LNCAP (cell line): ENCODE measurements around the gene INSIG2.

ENCODE experiments used
- TF ChIP-seq, protein P1 (sequence below): fragments of 450-650 bp; IDR thresholded peaks from 2 replicates; pipeline ENCODE4 v1.5.1; 2017; ENCODE audit warnings: mild to moderate bottlenecking

Gene INSIG2

DNA sequence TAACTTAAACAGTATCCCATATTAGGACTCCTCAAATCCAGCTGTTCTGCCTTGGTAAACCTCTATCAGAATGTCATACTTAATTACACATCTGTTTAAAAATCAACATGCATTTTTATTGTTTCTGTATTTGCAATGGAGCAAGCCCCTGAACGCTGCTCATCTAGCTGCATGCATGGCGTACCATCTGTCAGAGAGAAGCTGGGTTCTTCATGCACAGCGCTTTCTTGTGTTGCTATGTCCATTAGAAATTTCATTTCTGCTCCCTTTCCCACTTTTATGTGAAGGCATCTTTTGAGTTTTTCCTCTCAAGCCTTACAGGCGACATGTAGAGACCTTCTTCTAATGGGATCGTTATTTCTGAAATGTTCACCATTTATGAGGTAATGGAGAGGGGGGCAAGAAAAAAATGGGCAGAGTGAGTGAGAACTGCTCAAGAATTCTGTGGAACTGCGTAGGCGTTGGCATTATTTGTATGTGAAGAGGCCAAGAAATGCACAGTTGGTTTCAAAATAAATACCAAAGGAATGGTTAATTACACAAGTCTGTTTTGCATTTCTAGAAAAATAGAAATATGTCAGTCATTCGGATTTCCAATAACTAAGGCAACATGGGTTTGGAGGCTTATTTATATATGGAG is 31.6 kb downstream of the INSIG2 start:
- TF ChIP-seq, protein P1, sequence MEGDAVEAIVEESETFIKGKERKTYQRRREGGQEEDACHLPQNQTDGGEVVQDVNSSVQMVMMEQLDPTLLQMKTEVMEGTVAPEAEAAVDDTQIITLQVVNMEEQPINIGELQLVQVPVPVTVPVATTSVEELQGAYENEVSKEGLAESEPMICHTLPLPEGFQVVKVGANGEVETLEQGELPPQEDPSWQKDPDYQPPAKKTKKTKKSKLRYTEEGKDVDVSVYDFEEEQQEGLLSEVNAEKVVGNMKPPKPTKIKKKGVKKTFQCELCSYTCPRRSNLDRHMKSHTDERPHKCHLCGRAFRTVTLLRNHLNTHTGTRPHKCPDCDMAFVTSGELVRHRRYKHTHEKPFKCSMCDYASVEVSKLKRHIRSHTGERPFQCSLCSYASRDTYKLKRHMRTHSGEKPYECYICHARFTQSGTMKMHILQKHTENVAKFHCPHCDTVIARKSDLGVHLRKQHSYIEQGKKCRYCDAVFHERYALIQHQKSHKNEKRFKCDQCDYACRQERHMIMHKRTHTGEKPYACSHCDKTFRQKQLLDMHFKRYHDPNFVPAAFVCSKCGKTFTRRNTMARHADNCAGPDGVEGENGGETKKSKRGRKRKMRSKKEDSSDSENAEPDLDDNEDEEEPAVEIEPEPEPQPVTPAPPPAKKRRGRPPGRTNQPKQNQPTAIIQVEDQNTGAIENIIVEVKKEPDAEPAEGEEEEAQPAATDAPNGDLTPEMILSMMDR = no peak

DNA sequence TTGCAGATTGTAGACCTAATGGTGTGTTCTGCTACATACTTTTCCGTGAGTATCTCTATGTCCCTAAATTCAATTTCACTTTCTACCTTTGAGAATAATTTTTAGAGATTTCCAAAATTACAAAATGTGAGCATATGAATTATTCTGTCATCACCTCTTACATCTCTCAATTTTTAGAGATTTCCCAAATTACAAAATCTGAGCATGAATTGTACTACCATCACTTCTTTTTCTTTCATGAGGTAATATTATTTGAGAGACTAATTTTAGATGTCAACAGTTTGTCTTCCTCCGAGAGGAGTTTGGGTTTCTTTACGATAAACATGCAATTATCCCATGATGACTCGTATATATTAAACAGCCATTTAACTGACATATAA is 32.1 kb downstream of the INSIG2 start:
- TF ChIP-seq, protein P1 = no peak

DNA sequence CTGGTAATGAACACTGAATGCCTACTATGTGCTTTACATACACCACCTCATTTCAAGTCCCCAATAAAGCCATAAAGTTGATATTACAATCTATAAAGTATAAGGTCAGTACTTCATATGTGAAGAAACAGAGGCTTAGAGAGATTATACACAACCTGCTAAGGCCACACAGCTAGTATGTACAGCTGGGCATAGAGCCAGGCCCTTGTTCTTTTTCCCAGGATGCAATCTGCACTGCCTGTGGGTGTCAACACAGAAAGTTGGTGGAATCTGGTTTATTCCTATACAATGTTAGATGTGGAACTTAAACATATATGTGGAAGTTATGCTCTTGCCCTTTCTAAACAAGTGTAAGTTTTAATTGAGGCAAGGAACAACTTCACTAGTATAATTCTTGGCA is 32.8 kb downstream of the INSIG2 start:
- TF ChIP-seq, protein P1 = no peak

DNA sequence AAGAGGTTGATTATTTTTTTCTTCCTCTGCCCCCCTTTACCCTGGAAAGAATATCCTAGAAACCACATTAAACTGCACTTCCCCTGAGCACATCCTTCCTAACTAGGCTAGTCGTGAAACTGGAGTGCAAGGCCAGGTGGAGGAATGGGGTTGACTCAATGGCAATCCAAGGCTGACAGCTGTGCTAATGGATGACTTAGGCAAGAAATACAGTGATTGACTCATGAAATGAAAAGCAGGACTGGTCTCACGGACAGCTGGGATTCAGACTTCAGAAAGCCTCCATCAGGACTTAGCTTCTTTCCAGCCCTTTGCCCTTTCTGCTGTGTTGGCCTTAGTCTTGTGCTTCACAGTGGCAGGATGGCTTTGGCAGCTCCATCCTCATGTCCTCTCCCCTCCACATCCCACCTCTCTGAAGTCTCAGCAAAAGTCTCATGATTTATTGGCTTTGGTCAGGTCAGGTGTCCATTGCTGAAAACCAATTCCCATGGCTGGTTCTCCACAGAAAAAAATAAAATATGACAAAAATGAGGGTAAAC is 33.8 kb downstream of the INSIG2 start:
- TF ChIP-seq, protein P1 = no peak

DNA sequence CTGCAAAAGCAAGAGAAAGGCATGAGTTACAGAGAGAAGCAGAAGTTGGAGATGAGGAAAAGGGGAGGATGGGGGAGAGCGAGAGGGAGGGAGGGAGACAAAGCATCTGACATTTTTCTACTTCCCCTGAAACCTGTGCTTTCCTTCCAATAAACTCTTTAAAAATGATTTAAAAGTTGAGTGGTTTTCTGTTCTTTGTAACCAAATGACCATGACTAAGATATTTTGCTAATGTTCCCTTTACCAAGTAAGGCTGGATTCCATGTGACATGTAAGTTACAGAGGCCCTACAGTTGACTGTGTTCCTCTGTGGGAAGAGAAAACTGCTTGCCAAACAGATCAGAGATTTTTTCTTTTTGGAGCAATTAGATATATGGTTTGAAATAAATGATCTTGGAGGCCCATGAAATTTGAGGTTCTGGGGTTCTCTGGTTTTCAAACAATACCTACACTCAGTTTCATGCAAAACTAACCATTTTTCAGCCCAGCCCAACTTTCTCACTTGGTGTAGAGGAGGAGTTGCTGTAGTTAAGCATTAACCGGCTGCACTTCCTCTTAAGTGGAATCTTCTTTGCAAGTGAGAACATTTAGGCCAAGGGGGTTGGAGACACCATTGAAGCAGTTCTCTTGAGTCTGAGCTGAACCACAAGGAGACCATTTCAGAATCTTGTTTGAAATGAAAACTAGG is 34.5 kb downstream of the INSIG2 start:
- TF ChIP-seq, protein P1 = no peak

DNA sequence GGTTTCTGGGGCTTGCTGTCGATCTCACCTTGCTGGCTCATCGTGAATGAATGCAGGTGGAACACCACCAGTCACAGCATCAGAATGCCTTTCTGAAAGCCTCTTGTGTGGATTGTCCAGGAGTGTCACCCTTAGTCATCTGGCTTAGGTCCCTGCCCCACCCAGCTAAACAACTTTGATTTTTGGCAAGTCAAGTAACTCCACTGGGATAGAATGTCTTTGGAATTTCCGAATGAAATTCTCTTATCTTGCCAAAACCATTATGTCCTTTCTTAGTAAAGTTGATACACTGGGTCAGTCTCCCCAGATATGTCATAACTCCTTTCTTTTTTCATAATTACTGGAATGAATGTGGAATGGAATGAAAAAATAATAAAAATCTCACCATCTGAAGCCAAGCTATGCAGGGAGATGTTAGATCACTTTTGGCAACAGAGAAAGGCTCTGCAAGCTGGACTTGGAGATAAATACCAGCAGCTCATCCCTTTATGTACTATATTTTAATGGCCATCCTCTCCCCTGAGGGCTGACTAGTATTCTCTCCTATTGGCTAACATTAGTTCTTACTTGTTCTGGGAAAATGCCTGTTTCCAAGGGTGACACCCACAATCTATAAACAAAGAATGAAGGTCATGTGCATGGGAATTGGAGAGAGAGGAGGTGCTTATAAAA is 35.4 kb downstream of the INSIG2 start:
- TF ChIP-seq, protein P1 = no peak

DNA sequence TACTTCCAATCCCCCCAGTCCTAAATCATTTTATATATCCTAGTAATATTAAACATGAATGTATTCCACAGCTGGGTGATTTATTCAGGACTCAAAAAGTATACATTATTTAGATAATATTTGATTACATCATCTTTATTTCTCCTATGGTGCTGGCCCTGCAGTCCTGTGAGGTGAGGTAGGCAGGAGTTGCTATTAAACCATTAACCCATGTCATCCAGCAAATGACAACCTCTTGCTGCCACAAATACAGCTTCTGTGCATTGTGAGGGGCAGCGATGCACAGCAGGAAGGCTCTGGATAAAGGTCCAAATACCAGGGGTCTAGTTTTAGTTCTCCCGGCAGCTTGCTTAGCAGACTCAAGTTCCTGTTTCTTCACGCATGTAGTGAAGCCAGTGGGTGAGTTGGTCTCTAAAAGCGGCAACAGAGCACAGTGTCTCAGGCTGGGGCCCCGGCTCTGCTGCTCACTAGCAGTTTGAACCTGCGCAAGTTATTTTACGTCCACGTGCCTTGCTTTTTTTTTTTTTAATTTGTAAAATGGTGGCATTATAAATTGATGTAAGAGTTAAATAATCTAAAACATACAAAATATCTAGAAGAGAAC is 36.1 kb downstream of the INSIG2 start:
- TF ChIP-seq, protein P1 = no peak
